Panc1 (cell line): ENCODE results near the gene DYNC1LI2.

Experiments
- CTCF ChIP-seq: fragments of 450-650 bp; IDR thresholded peaks from 2 replicates; pipeline ENCODE4 v1.5.1; 2017; ENCODE audit warnings: mild to moderate bottlenecking
- POLR2AphosphoS5 ChIP-seq: IDR thresholded peaks from 2 replicates; pipeline ENCODE4 v1.6.1; 2012; ENCODE audit warnings: mild to moderate bottlenecking, low read depth, low read length, moderate library complexity
- REST ChIP-seq, 2 experiments: IDR thresholded peaks; 2 replicates each; pipeline ENCODE4 v1.6.1; 2011 to 2012; ENCODE audit warnings: low read depth in 2 of 2, control low read depth in 1 of 2, low read length in 1 of 2, mild to moderate bottlenecking in 1 of 2, moderate library complexity in 1 of 2; ENCODE audit not compliant: insufficient read depth in 1 of 2
- SIN3A ChIP-seq: IDR thresholded peaks from 2 replicates; pipeline ENCODE4 v1.6.1; 2012; ENCODE audit warnings: low read depth, mild to moderate bottlenecking, low read length, moderate library complexity, borderline replicate concordance; ENCODE audit not compliant: insufficient read depth

GRCh38 chr16:66701026-66701425 is 50.4 kb downstream of the DYNC1LI2 start:
- TF ChIP-seq CTCF (no peak), SIN3A (no peak), REST (IDR thresholded peaks at IDR 0.05; ENCODE audit: insufficient read depth in 1 of 2, low read depth in 2 of 2, low read length in 1 of 2) (no peak), POLR2AphosphoS5 (no peak)
